Stimulated activated CD8-positive, alpha-beta memory T cell treated with anti-CD3 and anti-CD28 coated beads, Interleukin-7, amount 100 ng/mL, for 1 hour (primary cell): ENCODE data around the gene RBM12.
"Not testable (repeated sequence)": the region's sequence is repeated elsewhere in the genome, so short reads cannot be mapped to it uniquely, and the experiment has no call there.

Source experiments
- DNase-seq, 2 donors: peaks; one replicate each; pipeline ENCODE4 v3.0.0-alpha.2; 2020; ENCODE audit warnings: low read depth in 2 of 2

The RBM12 gene, protein sequence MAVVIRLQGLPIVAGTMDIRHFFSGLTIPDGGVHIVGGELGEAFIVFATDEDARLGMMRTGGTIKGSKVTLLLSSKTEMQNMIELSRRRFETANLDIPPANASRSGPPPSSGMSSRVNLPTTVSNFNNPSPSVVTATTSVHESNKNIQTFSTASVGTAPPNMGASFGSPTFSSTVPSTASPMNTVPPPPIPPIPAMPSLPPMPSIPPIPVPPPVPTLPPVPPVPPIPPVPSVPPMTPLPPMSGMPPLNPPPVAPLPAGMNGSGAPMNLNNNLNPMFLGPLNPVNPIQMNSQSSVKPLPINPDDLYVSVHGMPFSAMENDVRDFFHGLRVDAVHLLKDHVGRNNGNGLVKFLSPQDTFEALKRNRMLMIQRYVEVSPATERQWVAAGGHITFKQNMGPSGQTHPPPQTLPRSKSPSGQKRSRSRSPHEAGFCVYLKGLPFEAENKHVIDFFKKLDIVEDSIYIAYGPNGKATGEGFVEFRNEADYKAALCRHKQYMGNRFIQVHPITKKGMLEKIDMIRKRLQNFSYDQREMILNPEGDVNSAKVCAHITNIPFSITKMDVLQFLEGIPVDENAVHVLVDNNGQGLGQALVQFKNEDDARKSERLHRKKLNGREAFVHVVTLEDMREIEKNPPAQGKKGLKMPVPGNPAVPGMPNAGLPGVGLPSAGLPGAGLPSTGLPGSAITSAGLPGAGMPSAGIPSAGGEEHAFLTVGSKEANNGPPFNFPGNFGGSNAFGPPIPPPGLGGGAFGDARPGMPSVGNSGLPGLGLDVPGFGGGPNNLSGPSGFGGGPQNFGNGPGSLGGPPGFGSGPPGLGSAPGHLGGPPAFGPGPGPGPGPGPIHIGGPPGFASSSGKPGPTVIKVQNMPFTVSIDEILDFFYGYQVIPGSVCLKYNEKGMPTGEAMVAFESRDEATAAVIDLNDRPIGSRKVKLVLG

DNA sequence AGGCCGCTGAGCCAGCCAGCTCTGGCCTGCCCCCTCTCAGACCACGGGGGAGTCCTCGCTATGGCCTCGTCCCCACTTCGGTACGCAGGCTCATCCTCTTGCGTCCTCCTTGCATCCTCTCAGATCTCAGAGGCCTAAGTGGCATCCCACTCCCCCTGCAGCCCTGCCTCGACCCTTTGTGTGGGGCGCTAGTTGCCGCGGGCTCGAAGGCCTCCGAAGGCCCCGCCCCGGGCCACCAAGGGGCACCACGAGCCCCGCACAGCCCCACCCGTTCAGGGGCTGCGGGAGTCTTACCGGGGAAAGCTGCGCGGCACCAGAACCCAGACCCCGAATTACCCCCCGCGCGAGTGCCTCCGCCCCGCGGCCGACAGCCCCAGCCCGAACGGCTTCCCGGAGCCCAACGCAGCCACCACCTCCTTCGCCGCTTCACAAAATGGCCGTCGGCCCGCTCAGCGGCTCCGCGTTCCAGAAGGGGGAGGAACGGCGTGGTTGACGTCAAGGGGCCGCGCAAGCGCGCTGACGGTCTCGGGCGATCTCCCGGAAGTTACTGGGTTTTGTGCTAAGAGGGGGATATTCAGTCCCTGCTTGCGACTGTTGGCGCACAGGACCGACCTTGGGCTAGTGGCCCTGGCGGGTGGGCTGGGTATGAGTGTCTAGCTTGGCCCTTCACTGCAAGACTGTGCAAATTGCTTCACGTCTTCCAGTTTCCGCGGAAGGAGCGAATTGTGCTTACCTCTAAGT lies at the start of gene RBM12, which contains the start of gene CPNE1:
Gene RBM12 (minus strand): TSS at position 435 of the 741 bp plus-strand sequence. CDS start 9,578 bp downstream, outside the sequence.
Gene CPNE1 (minus strand): TSS at position 435 of the 741 bp plus-strand sequence. CDS start 31,977 bp downstream, outside the sequence.
- DNase-seq, result peak; percentile 84 to 85

DNA sequence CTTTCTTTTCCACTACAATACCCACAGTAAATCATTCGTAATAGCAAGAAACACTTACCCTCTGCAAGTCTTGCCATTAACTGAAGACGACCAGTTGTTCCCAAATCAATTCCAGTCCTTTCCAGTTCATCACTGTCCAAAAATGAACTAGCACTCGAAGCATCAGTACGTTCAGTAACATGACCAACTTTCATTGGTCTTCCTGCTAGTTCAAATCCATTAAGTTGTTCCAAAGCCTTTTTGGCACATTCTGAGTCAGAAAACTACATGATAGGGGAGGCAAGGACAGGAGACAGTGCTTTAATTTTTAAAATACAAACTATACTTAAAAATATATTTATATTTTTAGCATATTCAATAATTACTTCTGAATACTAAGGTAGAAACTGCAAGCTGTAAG lies 49.4 kb upstream of the RBM12 start:
- no peak for DNase-seq

- DNase-seq, result not testable (repeated sequence)
Observed at GRCh38 chr20:35713120-35713519, 48.4 kb upstream of the RBM12 start.

- no peak for DNase-seq
Observed at GRCh38 chr20:35711588-35712209, 47.0 kb upstream of the RBM12 start.

GRCh38 chr20:35710884-35711587 lies 46.3 kb upstream of the RBM12 start:
- no peak for DNase-seq

- no peak for DNase-seq
Observed at GRCh38 chr20:35710039-35710438, 45.3 kb upstream of the RBM12 start.

GRCh38 chr20:35709259-35709658 lies 44.6 kb upstream of the RBM12 start:
- no peak for DNase-seq

GRCh38 chr20:35708502-35708901 lies 43.8 kb upstream of the RBM12 start:
- no peak for DNase-seq

DNA sequence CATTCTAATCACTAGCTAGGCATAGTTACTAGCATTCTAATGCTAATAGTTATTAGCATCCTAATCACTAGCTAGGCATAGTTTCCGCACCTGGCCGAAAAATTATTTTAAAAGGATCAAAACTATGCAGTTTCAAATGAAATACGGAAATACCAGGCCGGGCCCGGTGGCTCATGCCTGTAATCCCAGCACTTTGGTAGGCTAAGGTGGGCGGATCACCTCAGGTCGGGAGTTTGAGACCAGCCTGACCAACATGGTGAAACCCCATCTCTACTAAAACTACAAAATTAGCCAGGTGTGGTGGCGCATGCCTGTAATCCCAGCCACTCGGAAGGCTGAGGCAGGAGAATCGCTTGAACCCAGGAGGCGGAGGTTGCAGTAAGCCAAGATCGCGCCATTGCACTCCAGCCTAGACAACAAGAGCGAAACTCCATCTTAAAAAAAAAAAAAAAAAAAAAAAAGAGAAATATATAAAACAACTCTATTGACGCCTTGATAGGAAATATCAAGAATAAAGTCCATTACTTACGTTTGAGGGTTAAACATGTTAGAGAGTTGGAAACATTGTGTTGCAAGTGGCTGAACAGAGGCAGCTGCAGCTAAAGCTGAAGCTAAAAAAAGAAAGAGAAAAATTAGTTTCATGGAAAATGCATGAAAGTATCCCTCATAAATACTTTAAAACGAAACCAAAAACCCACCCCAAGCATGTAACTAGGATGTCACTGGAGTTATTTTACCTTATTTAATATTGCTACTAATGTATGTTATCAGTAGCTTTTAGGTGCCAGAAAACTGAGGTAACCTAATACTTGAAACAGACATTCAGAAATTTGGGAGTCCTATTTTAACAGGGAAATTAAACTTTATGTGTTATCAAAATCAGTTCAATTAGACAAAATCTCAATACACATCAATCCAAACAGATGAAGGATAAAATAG lies 42.2 kb upstream of the RBM12 start:
- not testable (repeated sequence) for DNase-seq

- DNase-seq, result not testable (repeated sequence)
Observed at GRCh38 chr20:35705894-35706293, 41.2 kb upstream of the RBM12 start.

DNA sequence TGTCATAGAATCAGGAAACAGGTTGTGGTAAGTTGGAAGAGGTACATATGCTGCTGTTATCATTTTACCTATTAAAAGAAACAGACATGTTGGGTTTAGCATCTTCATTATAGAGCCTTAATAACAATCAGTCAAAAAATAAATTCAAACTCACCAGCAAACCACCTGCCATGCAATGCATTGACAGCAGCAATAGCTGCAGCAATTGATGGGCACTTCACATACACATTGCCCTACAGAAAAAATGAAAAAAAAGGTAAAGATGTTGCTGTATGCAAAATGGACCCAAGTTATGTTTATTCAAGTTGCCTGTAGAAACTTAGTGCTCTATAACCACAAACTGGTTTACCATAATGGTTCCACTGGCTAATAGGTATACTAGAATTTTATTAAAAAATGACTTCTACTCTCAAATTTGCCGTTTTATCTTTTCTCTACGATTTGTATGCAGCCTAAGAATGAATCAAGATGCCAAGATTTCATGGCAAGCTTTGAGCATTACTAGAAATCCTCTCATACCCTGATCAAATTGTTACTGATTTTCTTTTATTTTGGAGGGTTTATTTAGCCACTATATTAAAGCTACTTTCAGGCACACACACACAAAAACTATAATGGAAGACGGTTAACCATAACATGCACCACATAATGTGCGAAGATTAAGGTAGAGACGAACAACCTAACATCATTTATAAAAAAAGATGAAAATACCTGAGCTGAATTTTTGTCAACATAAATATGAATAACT lies 40.0 kb upstream of the RBM12 start:
- no peak for DNase-seq

DNA sequence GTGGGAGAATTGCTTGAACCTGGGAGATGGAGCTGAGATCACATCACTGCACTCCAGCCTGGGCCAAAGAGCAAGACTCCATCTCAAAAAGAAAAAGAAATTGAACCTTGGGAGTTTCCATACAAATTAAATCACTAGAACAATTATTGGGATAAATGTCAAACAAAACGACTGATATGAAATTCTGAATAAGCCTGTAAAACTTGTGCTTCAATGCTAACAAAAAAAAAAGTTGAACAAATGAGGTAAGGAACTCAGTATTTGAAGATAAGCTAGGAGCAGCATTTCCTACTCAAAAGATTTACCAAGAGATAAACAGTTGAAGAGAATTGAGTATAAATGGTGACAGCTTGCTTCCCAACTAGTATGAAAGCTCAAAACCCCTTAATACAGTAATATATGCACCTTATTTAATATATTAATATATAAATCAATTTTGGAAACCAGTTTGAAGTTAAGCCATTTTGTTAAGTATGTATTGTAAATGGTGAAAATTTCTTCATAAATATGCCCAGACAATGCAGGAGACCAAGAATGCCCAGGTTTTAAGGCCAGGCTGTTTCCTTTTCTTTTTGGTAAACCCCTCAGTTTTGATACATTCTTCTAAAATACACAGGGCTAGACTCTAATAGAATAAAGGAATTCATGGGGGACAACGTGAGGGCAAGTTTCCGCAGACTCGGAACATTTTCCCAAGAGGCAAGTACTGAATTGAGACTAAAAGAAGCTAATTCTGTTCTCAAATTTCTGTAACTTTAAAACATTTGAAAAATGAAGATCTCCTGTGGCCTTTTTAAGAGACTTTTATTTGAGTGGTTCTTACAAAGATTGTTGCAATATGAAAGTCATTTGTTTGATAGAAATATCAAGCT lies 38.4 kb upstream of the RBM12 start:
- no peak for DNase-seq

- no peak for DNase-seq
Observed at GRCh38 chr20:35702051-35702823, 37.5 kb upstream of the RBM12 start.

DNA sequence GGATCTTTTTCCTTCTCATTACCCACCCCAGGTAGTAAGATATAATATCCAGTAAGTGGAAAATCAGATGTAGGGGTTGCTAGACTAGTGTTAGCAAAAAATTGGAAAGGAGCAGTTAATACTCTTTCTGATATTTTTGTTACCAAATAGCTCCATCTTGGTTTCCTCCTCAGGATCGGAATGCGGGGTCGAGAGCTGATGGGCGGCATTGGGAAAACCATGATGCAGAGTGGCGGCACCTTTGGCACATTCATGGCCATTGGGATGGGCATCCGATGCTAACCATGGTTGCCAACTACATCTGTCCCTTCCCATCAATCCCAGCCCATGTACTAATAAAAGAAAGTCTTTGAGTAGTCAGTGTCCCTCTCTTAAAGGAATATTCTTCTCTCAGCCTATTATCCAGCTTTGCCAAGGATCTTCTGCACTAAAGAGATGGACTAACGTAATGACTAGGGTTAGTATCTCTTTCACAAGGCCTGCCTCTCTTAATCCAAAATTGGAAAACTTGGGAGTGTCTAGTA lies 36.0 kb upstream of the RBM12 start:
- DNase-seq, result no peak

- DNase-seq, result no peak
Observed at GRCh38 chr20:35699957-35700624, 35.4 kb upstream of the RBM12 start.
